ENCODE measurements around the gene SCYL1.

GRCh38 chr11:65489035-65489705 lies 35.7 kb upstream of the SCYL1 start:
- TF ChIP-seq POLR2AphosphoS5 (IDR thresholded peaks at IDR 0.05; ENCODE audit: low read depth, low read length) (no peak), SIN3A (IDR thresholded peaks at IDR 0.05; ENCODE audit: borderline replicate concordance, insufficient read depth, low read length) (no peak), TAF1 (IDR thresholded peaks at IDR 0.05; ENCODE audit: borderline replicate concordance, insufficient read depth, low read length) (no peak), REST (IDR thresholded peaks at IDR 0.05; ENCODE audit: insufficient read depth in 1 of 2, low read depth in 2 of 2, low read length in 2 of 2) (no peak), FOXP2 (optimal IDR thresholded peaks at IDR 0.05; ENCODE audit: borderline replicate concordance, extremely low read depth, extremely low read length, insufficient read depth) (no peak)

Data from PFSK-1 (cell line).